ENCODE data around the gene FBXO17. TPM values are rescaled to one million over a fixed set of nuclear protein-coding genes. Genes with fewer than 3 reads are reported as not detected.
A peak's percentile ranks its signal among the peaks of the same experiment; 100 is the strongest.

The FBXO17 gene
- total RNA-seq, 1 donor from 2014 or later: 13.3 TPM

- no peak for DNase-seq
- ATAC-seq: no peak
- peaks cover 3% of the 10 kb centered on the region for H3K4me1 ChIP-seq
- no peak for TF ChIP-seq CTCF (IDR thresholded peaks at IDR 0.05)
- H3K27ac ChIP-seq: no peak overlapping the region
- no peak overlapping the region for H3K4me3 ChIP-seq
- intact Hi-C loops (cut with DNase I): no loop called here
- H3K27me3 ChIP-seq: no peaks in the 10 kb centered on the region
- no peaks in the 10 kb centered on the region for H3K9me3 ChIP-seq
- no peaks in the 10 kb centered on the region for H3K36me3 ChIP-seq
Observed at GRCh38 chr19:38978326-38978689, 2.8 kb upstream of the FBXO17 start.

- TF ChIP-seq CTCF (IDR thresholded peaks at IDR 0.05): no peak
- ATAC-seq: no peak
- no peak for DNase-seq
- Histone ChIP-seq H3K27me3 (no peaks in the 10 kb centered on the region), H3K4me3 (no peak overlapping the region), H3K4me1 (peaks cover 3% of the 10 kb centered on the region), H3K27ac (no peak overlapping the region), H3K9me3 (no peaks in the 10 kb centered on the region), H3K36me3 (no peaks in the 10 kb centered on the region)
- intact Hi-C loops (cut with DNase I): no loop called here
Observed at GRCh38 chr19:38977445-38978325, 2.1 kb upstream of the FBXO17 start.

- H3K27ac ChIP-seq: peak overlapping the region; percentile 73
- peak overlapping the region; percentile 68 for H3K4me3 ChIP-seq
- H3K4me1 ChIP-seq: peaks cover 3% of the 10 kb centered on the region
- no peaks in the 10 kb centered on the region for H3K27me3 ChIP-seq
- no peaks in the 10 kb centered on the region for H3K36me3 ChIP-seq
- H3K9me3 ChIP-seq: no peaks in the 10 kb centered on the region
- TF ChIP-seq CTCF (IDR thresholded peaks at IDR 0.05): no peak
- ATAC-seq (peak; percentile 46), DNase-seq (no peak)
- intact Hi-C loops (cut with DNase I): no loop called here
Observed at GRCh38 chr19:38975861-38976271, 324 bp upstream of the FBXO17 start.

GRCh38 chr19:38974624-38975213 lies 823 bp downstream of the FBXO17 start:
- Histone ChIP-seq H3K27me3 (no peaks in the 10 kb centered on the region), H3K4me3 (peak overlapping the region; percentile 68), H3K36me3 (no peaks in the 10 kb centered on the region), H3K9me3 (no peaks in the 10 kb centered on the region), H3K27ac (peak overlapping the region; percentile 73), H3K4me1 (peaks cover 3% of the 10 kb centered on the region)
- intact Hi-C loops (cut with DNase I): no loop called here
- DNase-seq (no peak), ATAC-seq (no peak)
- TF ChIP-seq CTCF (IDR thresholded peaks at IDR 0.05): peak; percentile 6

- ATAC-seq (no peak), DNase-seq (no peak)
- Histone ChIP-seq H3K36me3 (no peaks in the 10 kb centered on the region), H3K4me1 (peaks cover 3% of the 10 kb centered on the region), H3K27me3 (no peaks in the 10 kb centered on the region), H3K9me3 (no peaks in the 10 kb centered on the region), H3K27ac (no peak overlapping the region), H3K4me3 (no peak overlapping the region)
- TF ChIP-seq CTCF (IDR thresholded peaks at IDR 0.05): no peak
- intact Hi-C loops (cut with DNase I): no loop called here
Observed at GRCh38 chr19:38971672-38972071, 3.9 kb downstream of the FBXO17 start.
